Superior temporal gyrus (tissue), 1 donor: ENCODE measurements around the gene SPATA16.
A peak's percentile ranks its signal among the peaks of the same experiment; 100 is the strongest.
"Not testable (repeated sequence)": the region's sequence is repeated elsewhere in the genome, so short reads cannot be mapped to it uniquely, and the experiment has no call there.

Experiments
- DNase-seq: peaks from one replicate; pipeline ENCODE4 v3.0.0-alpha.2; 2016; ENCODE audit errors: extremely low spot score

The SPATA16 gene

GRCh38 chr3:172946061-172946460, 195.0 kb downstream of the SPATA16 start:
- no peak for DNase-seq

GRCh38 chr3:172939651-172940293, 201.3 kb downstream of the SPATA16 start:
- DNase-seq: no peak

GRCh38 chr3:172938788-172939187, 202.2 kb downstream of the SPATA16 start:
- no peak for DNase-seq

GRCh38 chr3:172931746-172932285, 209.2 kb downstream of the SPATA16 start:
- no peak for DNase-seq

- DNase-seq: no peak
These were observed 211.6 kb downstream of the SPATA16 start for GRCh38 chr3:172929451-172929850.

- no peak for DNase-seq
These were observed 216.5 kb downstream of the SPATA16 start for GRCh38 chr3:172924546-172924945.

- DNase-seq: no peak
These were observed 221.7 kb downstream of the SPATA16 start for GRCh38 chr3:172919297-172919683.

GRCh38 chr3:172918568-172919296, 222.3 kb downstream of the SPATA16 start:
- DNase-seq: no peak

- peak; percentile 26 for DNase-seq
These were observed 222.9 kb downstream of the SPATA16 start for GRCh38 chr3:172918165-172918564.

- DNase-seq: no peak
These were observed 225.0 kb downstream of the SPATA16 start for GRCh38 chr3:172915911-172916514.

GRCh38 chr3:172914854-172915253, 226.2 kb downstream of the SPATA16 start:
- no peak for DNase-seq

GRCh38 chr3:172913911-172914655, 227.0 kb downstream of the SPATA16 start:
- no peak for DNase-seq

- DNase-seq: no peak
These were observed 229.9 kb downstream of the SPATA16 start for GRCh38 chr3:172911142-172911541.

- no peak for DNase-seq
These were observed 232.2 kb downstream of the SPATA16 start for GRCh38 chr3:172908771-172909270.

GRCh38 chr3:172905451-172905850, 235.6 kb downstream of the SPATA16 start:
- DNase-seq: no peak

GRCh38 chr3:172904711-172905373, 236.2 kb downstream of the SPATA16 start:
- no peak for DNase-seq

GRCh38 chr3:172903642-172904320, 237.3 kb downstream of the SPATA16 start:
- DNase-seq: no peak

- DNase-seq: no peak
These were observed 248.9 kb downstream of the SPATA16 start for GRCh38 chr3:172892158-172892557.

GRCh38 chr3:172885704-172886103, 255.3 kb downstream of the SPATA16 start:
- no peak for DNase-seq

GRCh38 chr3:172882563-172882962, 258.5 kb downstream of the SPATA16 start:
- no peak for DNase-seq

GRCh38 chr3:172879381-172879780, 261.7 kb downstream of the SPATA16 start:
- not testable (repeated sequence) for DNase-seq
